Measurements from ENCODE around the gene IVL.

Gene IVL

DNA sequence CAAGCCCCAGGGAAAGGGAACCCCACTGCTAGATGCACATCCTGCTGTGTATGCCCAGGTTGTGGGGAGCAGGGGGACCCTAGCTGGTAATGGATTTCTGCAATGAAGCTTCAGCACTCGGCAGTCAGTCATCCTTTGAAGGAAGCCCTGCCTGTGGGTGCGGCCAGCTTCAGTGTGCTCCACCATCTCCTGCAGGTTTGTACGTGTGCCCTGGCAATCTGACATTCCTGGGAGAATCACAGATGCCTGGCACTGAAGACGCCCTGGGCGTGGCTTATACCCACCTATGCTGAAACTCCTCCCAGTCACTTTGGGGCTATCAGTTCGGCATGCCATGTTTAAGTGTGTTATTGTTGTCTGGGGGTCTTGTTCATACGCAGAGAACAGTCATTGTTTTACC is 45.4 kb downstream of the IVL start:
- DNase-seq = no peak

- DNase-seq = no peak
Measured at GRCh38 chr1:152954436-152954835, 46.1 kb downstream of the IVL start.

GRCh38 chr1:152957561-152957960 is 49.2 kb downstream of the IVL start:
- no peak for DNase-seq

GRCh38 chr1:152959273-152959672 is 50.9 kb downstream of the IVL start:
- DNase-seq = no peak

GRCh38 chr1:152959801-152960451 is 51.6 kb downstream of the IVL start:
- no peak for DNase-seq

GRCh38 chr1:152960452-152961044 is 52.2 kb downstream of the IVL start:
- DNase-seq = no peak
